AG08395 (cell line): ENCODE results near the gene PRF1.
A peak's percentile ranks its signal among the peaks of the same experiment; 100 is the strongest.
"Not testable (repeated sequence)": the region's sequence is repeated elsewhere in the genome, so short reads cannot be mapped to it uniquely, and the experiment has no call there.

Experiments used
- DNase-seq: peaks from one replicate; pipeline ENCODE4 v3.0.0; 2012; ENCODE audit warnings: mixed read lengths, low spot score

The PRF1 gene

DNA sequence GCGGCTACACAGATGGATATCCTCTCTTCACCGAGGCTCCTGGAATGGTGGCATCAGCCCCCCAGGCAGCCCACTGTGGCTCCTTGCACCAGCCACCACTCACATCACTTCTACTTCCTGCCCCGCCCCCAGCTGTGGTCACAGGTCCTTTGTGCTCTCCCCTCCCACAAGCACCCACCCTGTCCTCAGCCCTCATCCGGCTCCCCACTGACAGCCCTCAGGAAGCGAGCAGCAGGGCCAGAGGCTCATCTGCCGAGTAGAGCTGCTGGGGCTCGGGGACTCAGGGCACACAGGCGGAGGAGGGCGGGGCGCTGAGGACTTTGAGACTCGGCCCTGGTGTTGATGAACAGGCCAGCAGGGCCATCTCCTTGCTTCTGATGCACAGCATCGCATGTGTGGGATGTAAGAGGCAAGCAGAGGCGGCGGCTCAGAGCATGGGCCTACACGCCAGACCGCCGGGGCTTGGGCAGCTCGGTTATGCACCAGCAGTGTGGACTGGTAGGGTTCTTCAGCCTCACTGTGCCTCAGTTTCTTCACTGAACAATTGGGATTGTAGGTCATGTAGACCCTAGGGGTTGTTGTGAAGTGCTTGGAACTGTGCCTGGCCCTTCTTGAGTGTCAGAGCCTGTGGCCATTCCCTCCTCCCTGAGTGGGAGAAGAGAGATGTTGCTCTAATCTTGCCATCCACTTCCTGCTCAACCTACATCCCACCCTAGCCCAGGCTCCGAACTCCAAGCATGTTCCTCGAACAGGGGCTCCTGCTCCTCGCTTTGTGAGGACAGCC is at the start of gene PRF1:
Gene PRF1 (minus strand): TSS at position 77 of the 784 bp plus-strand sequence. CDS start 1,839 bp downstream, outside the sequence.
- no peak for DNase-seq

DNA sequence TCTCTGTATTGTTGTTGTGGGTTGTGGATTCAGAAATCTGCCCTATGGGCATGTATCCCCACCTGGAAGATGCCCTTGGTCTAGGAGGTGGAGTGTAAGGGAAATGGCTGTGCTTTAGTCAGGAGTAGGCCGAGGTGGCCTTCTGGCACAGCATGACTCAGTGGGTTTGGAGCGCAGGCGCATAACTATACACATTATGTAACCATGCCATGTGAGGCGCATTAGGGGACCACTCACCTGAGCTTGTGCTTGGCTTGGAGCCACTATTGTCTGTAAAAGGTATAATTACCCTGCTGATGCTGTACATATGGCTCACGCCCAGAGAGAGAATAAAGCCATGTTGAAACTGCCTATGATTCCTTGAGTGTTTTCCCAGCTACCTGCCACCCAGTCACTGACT is 49.1 kb upstream of the PRF1 start:
- DNase-seq = no peak

DNA sequence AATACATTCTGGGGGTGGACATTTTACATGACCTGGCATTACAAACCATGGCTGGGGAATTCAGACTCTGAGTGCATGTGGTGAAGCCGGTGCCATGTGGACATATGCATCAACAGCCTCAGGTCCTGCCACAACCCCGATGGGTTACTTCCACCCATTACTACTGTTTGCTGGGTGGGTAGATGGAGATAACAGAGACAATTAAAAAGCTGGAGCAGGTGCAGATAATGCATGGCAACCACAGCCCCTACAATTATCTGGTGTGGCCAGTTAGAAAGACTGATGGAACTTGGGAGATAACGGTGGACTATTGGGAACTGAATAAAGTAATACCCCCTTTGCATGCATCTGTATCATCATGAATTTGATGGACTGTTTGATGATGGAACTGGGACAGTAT is 48.2 kb upstream of the PRF1 start:
- no peak for DNase-seq

DNA sequence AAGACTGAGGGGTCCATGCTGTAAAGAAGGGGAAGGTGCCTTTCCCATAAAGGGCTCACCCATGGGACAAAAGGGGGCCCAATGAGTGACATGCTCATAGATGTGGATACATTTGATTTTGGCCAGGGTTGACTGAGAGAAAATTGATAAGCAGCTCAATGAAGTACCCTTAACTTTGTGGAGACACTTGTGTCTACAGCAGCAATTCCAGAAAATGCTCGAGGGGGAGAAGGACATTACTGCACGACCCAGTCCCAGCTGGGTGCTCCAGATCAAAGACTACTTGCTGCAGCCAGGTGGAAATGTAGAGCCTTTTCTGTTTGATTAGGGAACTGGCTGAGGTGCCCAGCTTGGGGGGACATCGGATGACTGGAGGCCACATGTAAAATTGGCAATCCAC is 47.6 kb upstream of the PRF1 start:
- no peak for DNase-seq

DNA sequence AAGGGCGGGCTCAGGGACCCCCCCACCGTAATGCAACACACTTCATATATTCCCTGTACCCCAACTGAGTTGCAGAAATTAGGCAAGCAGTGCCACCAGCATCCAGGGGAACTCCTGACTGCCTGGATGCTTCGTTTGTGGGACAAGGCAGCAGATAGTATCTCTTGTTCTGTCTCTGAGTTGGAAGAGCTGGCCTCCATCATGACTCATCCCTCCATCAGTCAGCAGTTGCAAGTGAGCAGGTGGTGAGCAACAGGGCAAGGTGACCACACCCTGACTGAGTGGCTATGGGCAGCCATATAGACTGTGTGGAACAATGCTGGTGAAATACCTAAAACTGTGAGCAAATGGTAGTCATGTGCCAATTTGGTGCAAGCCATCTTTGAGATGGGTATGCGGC is 47.0 kb upstream of the PRF1 start:
- peak; percentile 82 for DNase-seq

DNA sequence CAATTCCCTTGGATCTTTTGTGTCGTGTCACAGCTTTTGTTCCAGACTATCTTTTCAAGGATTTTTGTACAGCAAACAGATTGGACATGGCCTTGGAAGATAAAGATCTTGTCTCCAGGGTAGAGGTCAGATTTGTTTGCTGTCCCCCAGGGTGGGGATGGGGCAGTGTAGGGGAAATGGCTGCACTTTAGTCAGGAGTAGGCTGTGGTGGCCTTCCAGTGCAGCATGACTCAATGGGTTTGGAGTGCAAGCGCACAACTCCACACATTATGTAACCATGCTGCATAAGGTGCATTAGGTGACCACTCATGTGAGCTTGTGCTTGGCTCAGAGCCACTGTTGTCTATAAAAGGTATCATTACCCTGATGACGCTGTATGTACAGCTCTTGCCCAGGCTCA is 45.9 kb upstream of the PRF1 start:
- DNase-seq = no peak

DNA sequence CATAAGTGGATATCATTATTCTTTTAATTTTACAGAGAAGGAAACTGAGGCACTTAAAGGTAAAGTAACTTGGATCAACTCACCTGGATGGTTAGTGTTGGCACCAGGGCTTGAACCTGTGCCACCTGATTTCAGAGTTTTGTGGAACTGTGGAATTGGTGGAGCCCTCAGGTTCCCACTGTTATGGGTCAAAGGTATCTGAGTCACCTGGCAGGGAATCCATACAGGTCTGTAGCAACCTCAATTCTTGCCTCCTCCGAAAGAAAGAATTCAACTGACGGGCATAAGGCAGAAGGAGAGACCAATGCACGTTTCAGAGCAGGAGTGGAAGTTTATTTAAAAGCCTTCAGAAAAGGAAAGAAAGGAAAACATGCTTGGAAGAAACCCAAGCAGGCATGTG is 44.5 kb upstream of the PRF1 start:
- DNase-seq = no peak

DNA sequence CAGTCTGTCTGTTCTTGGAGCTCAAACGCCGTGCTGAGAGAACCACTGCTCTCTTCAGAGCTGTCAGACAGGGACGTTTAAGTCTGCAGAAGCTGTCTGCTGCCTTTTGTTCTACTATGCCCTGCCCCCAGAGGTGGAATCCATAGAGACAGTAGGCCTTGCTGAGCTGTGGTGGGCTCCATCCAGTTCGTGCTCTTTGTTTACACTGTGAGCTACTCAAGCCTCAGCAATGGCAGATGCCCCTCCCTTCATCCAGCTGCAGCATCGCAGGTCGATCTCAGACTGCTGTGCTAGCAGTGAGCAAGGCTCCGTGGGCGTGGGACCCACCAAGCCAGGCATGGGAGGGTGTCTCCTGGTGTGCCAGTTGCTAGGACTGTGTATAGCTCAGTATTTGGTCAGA is 42.4 kb upstream of the PRF1 start:
- not testable (repeated sequence) for DNase-seq

DNA sequence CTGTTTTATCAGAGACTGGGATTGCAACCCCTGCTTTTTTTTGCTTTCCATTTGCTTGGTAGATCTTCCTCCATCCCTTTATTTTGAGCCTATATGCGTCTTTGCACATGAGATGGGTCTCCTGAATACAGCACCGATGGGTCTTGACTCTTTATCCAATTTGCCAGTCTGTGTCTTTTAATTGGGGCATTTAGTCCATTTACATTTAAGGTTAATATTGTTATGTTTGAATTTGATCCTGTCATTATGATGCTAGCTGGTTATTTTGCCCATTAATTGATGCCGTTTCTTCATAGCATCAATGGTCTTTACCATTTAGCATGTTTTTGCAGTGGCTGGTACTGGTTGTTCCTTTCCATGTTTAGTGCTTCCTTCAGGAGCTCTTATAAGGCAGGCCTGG is 40.7 kb upstream of the PRF1 start:
- not testable (repeated sequence) for DNase-seq

DNA sequence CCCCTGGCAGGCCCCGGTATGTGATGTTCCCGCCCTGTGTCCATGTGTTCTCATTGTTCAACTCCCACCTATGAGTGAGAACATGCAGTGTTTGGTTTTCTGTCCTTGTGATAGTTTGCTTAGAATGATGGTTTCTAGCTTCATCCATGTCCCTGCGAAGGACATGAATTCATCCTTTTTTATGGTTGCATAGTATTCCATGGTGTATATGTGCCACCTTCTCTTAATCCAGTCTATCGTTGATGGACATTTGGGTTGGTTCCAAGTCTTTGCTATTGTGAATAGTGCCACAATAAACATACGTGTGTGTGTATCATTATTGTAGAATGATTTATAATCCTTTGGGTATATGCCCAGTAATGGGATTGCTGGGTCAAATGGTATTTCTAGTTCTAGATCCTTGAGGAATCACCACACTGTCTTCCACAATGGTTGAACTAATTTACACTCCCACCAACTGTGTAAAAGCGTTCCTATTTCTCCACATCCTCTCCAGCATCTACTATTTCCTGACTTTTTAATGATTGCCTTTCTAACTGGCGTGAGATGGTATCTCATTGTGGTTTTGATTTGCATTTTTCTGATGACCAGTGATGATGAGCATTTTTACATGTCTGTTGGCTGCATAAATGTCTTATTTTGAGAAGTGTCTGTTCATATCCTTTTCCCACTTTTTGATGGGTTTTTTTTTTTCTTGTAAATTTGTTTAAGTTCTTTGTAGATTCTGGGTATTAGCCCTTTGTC is 37.3 kb upstream of the PRF1 start:
- DNase-seq = not testable (repeated sequence)

DNA sequence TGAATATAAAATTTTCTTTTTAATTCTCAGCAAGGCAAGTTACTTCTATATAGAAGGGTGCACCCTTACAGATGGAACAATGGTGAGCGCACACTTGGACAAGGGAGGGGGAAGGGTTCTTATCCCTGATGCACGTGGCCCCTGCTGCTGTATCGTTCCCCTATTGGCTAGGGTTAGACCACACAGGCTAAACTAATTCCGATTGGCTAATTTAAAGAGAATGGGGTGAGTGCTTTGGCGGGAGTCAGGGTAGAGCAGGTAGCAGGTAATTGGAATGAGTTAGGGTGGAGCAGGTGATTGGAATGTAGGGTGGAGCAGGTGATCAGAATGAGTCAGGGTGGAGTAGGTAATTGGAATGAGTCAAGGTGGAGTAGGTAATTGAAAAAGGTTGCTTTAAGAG is 32.0 kb upstream of the PRF1 start:
- DNase-seq = not testable (repeated sequence)

DNA sequence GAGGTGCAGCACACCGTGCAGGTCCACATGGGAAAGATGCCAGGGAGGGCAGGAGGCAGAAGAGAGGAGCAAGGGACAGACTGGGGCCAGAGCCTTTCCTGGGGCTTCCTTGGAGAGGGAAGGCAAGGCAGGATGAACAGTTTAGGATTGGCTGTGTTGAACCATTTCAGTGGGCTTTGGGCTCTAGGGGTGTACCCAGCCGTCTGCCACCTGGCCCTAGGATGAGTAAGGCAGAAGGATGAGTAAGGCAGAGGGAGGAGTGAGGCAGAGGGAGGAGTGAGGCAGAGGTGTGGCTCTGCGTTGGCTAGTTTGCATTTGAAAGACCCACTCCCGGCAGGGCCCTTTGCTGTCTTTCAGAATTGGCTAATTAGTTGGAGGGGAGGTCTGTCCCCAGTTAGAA is 31.5 kb upstream of the PRF1 start:
- no peak for DNase-seq

DNA sequence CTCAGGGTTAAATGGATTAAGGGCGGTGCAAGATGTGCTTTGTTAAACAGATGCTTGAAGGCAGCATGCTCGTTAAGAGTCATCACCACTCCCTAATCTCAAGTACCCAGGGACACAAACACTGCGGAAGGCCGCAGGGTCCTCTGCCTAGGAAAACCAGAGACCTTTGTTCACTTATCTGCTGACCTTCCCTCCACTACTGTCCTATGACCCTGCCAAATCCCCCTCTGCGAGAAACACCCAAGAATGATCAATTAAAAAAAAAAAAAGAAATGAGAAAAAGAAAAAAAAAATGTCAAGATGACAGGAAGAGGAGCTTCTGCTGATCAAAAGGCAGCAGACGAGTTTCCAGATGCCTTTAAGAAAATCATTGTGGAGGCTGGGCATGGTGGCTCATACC is 29.2 kb upstream of the PRF1 start:
- DNase-seq = not testable (repeated sequence)

DNA sequence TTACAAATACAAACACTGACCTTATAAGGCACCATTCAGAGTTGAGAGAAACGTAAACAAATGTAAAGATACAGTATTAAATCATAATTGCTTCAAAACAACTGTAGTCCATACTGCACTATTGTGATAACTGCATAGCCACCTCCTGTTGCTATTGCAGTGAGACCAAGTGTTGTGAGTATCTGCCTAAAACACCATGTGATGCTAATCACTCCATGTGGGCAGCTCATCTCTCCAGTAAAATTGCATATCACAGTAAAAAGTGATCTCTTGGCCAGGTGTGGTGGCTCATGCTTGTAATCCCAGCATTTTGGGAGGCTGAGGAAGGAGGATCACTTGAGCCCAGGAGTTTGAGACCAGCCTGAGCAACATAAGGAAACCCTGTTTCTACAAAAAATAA is 26.8 kb upstream of the PRF1 start:
- no peak for DNase-seq

DNA sequence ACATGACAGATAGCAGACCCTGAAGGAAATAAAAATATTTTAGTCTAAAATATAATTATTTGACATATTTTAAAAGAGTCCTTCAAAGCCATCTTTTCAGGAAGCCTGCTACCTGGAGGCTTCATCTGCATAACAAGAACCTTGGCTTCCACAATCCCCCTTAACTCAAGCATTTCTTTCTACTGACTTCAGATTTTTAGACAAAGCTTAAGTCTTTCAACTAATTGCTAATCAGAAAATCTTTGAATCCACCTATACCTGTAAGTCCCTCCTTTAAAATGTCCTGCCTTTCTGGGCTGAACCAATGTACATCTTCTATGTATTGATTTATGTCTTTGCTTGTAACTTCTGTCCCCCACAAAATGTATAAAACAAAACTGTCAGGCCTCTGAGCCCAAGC is 23.5 kb upstream of the PRF1 start:
- no peak for DNase-seq

DNA sequence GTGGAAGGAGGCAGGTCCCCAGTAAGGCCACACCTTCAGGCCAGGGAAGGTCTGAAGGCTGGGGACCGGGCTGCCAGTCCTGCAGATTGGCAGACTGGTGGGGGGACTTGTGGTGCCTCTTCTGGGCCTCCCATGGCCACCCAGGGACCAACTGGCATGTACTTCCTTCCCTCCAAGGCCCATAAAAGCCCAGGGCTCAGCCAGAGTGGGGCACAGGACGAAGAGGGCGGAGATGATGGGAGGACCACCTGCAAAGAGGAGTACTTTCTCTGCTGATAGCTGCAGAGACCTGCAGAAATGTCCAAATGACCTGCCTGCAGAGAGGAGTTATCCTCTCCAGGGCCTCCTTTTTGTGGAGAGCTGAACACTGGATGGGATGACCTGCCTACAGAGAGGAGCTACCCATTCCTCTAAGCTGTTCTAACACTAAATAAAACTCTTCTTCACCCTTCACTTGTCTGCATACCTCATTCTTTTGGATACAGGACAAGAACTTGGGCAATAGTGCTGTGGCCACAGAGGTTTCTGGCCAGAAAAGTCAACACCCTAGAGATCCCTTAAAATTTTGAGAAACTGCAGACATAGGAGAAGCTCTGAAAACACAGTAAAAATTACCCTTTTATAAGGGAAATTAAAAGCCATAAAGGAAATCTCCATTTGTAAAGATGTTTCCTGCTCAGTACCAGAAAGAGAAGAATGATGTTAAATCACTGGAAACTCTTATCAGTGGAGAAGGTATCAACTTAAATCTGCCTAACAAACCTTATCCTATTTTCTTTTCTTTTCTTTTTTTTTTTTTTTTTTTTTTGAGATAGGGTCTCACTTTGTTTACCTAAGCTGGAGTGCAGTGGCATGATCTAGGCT is 20.7 kb upstream of the PRF1 start:
- DNase-seq = no peak

DNA sequence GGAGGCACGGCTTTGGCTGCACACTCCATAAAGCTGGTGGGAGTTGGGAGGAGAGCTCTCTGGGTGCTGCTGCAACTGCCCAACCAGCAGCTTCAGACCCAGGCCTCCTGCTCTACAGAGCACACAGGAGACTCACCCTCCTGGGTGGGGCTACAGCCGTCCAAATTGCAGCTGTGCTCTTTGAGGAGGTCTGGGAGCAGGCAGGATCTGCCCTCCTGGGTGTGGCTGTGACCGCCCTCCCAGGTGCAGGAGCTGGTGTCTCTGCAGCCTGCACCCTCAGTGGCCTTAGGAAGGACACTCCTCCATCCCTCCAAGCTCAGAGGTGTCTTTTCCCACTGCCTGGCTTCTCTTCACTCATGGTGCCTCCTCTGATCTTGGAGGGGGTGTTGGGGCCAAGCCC is 20.0 kb upstream of the PRF1 start:
- DNase-seq = no peak

DNA sequence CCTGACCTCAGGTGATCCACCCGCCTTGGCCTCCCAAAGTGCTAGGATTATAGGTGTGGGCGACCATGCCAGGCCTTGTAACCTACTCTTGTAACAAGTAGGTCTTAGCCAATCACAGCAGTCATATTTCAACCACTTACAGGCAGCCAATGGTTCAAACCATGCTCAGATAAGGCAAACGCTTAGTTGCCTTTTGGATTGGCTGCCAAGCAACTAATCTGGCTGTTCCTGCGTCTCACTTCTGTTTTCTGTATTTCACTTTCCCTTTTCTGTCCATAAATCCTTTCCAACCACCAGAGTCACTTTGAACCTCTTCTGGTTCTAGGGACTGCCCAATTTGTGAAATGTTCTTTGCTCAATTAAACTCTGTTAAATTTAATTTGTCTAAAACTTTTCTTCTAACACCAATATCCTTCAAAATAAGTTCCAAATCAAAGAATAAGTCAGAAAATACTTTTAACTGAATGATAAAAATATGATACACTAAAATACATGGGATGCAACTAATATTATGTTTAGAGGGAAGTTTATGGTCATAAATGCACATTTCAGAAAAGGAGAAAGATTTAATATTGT is 19.1 kb upstream of the PRF1 start:
- no peak for DNase-seq

DNA sequence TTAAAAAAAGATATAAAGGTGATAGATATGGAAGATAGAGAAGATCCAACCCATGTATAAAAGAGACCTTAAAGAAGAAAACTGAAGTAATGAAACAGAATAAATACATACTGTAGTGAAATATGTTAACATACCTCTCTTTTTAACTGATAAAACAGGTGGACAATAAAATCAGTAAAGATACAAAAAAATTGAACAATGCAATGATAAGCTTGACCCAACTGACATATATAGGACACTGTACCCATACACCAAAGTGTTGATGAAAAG is 17.4 kb upstream of the PRF1 start:
- no peak for DNase-seq

DNA sequence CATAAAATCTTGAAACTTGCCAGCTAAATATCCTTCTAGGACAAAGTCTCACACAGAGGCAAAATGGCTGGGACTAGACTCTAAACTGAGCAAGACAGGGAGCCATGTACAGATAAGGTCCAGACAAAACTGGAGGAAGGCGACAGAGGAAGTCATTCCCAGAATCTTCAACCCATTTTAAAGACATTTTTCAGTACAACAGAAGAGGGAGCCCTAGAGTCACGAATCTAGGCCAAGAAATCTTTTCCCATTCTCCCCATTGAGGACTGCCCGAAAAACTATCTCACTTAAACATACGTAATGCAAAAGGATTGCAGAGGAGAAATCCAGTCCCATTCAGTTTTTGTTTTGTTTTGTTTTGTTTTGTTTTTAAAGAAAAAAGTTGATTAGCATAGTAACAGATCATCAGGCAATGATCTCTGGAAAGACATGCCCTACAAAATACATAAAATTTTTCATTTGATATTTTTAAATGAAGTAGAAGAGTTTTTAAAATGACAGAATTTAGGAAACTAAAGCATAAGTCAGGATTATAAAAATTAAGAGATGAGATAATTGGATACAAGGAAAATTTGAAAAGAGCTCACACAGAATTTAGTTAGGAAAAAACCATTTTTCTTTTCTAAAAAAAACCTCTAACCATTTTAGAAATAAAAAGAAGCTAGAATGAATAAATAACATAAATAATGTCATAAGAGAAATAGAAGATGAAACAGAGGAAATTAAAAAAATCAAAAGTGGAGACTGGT is 16.9 kb upstream of the PRF1 start:
- DNase-seq = peak; percentile 57

DNA sequence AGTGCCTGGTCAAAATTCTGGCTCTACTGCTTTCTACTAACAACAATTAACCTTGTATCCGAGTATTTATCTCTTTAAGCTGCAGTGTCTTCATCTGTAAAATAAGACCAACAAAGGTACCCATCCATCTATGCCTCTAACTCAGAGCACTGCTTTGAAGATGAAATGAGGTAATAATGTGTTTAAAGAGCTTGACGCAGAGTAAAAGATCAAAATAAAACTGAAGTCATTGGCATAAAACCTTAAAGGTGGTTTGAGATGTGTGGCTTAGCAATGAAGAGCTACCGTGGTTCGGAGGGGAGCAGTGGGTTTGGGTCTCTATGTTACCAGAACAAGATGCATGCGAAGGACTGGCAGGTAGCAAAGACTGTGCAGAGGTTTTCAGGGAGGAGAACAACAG is 16.1 kb upstream of the PRF1 start:
- no peak for DNase-seq
